ENCODE results near the gene CPNE2. TPM values are rescaled to one million over a fixed set of nuclear protein-coding genes. Genes with fewer than 3 reads are reported as not detected.
"Not testable (repeated sequence)": the region's sequence is repeated elsewhere in the genome, so short reads cannot be mapped to it uniquely, and the experiment has no call there.

CPNE2 gene
- total RNA-seq, 1 donor from 2014 or later = 6.4 TPM

- Mint-ChIP-seq H3K4me1 (peaks cover 12% of the 10 kb centered on the region), H3K36me3 (ENCODE audit: low read depth) (no peaks in the 10 kb centered on the region), H3K9me3 (no peaks in the 10 kb centered on the region), H3K27ac (no peak overlapping the region), H3K4me3 (no peak overlapping the region), H3K27me3 (peaks cover 5% of the 10 kb centered on the region)
- no peak for DNase-seq
- intact Hi-C loops (cut with micrococcal nuclease) = no loop called here
Measured at GRCh38 chr16:57098188-57098841, 5.9 kb downstream of the CPNE2 start.

GRCh38 chr16:57099965-57100364, 7.6 kb downstream of the CPNE2 start:
- H3K4me3 Mint-ChIP-seq; H3K9me3 Mint-ChIP-seq; intact Hi-C loops (cut with micrococcal nuclease); H3K36me3 Mint-ChIP-seq (ENCODE audit: low read depth); H3K27ac Mint-ChIP-seq; H3K27me3 Mint-ChIP-seq; DNase-seq: not testable (repeated sequence)
- peaks cover 13% of the 10 kb centered on the region for H3K4me1 Mint-ChIP-seq

GRCh38 chr16:57100445-57100844, 8.1 kb downstream of the CPNE2 start:
- intact Hi-C loops (cut with micrococcal nuclease) = no loop called here
- no peak overlapping the region for H3K4me3 Mint-ChIP-seq
- peaks cover 14% of the 10 kb centered on the region for H3K4me1 Mint-ChIP-seq
- no peaks in the 10 kb centered on the region for H3K36me3 Mint-ChIP-seq (ENCODE audit: low read depth)
- no peak overlapping the region for H3K27ac Mint-ChIP-seq
- no peaks in the 10 kb centered on the region for H3K27me3 Mint-ChIP-seq
- DNase-seq = no peak
- H3K9me3 Mint-ChIP-seq = no peaks in the 10 kb centered on the region

- no peaks in the 10 kb centered on the region for H3K27me3 Mint-ChIP-seq
- DNase-seq = no peak
- H3K4me3 Mint-ChIP-seq = no peak overlapping the region
- H3K4me1 Mint-ChIP-seq = peaks cover 16% of the 10 kb centered on the region
- no peaks in the 10 kb centered on the region for H3K36me3 Mint-ChIP-seq (ENCODE audit: low read depth)
- no peaks in the 10 kb centered on the region for H3K9me3 Mint-ChIP-seq
- H3K27ac Mint-ChIP-seq = no peak overlapping the region
- intact Hi-C loops (cut with micrococcal nuclease) = no loop called here
Measured at GRCh38 chr16:57102888-57103851, 10.8 kb downstream of the CPNE2 start.

- Mint-ChIP-seq H3K4me1 (peaks cover 16% of the 10 kb centered on the region), H3K36me3 (ENCODE audit: low read depth) (no peaks in the 10 kb centered on the region), H3K27me3 (no peaks in the 10 kb centered on the region), H3K9me3 (no peaks in the 10 kb centered on the region), H3K27ac (no peak overlapping the region), H3K4me3 (no peak overlapping the region)
- intact Hi-C loops (cut with micrococcal nuclease) = no loop called here
- no peak for DNase-seq
Measured at GRCh38 chr16:57104706-57105105, 12.3 kb downstream of the CPNE2 start.

GRCh38 chr16:57105184-57105583, 12.8 kb downstream of the CPNE2 start:
- H3K9me3 Mint-ChIP-seq = no peaks in the 10 kb centered on the region
- no peaks in the 10 kb centered on the region for H3K36me3 Mint-ChIP-seq (ENCODE audit: low read depth)
- intact Hi-C loops (cut with micrococcal nuclease) = no loop called here
- DNase-seq = no peak
- H3K4me1 Mint-ChIP-seq = peaks cover 13% of the 10 kb centered on the region
- no peak overlapping the region for H3K4me3 Mint-ChIP-seq
- no peaks in the 10 kb centered on the region for H3K27me3 Mint-ChIP-seq
- no peak overlapping the region for H3K27ac Mint-ChIP-seq

- DNase-seq = no peak
- Mint-ChIP-seq H3K4me3 (no peak overlapping the region), H3K4me1 (peaks cover 13% of the 10 kb centered on the region), H3K9me3 (no peaks in the 10 kb centered on the region), H3K36me3 (ENCODE audit: low read depth) (no peaks in the 10 kb centered on the region), H3K27ac (no peak overlapping the region), H3K27me3 (no peaks in the 10 kb centered on the region)
- intact Hi-C loops (cut with micrococcal nuclease) = no loop called here
Measured at GRCh38 chr16:57106767-57107166, 14.4 kb downstream of the CPNE2 start.

- Mint-ChIP-seq H3K9me3 (no peaks in the 10 kb centered on the region), H3K27ac (no peak overlapping the region), H3K36me3 (ENCODE audit: low read depth) (no peaks in the 10 kb centered on the region), H3K4me3 (no peak overlapping the region), H3K4me1 (peaks cover 13% of the 10 kb centered on the region), H3K27me3 (no peaks in the 10 kb centered on the region)
- no peak for DNase-seq
- intact Hi-C loops (cut with micrococcal nuclease) = no loop called here
Measured at GRCh38 chr16:57107321-57107922, 15.0 kb downstream of the CPNE2 start.

- no peaks in the 10 kb centered on the region for H3K27me3 Mint-ChIP-seq
- no peaks in the 10 kb centered on the region for H3K36me3 Mint-ChIP-seq (ENCODE audit: low read depth)
- H3K4me1 Mint-ChIP-seq = peaks cover 15% of the 10 kb centered on the region
- no peak for DNase-seq
- no peak overlapping the region for H3K27ac Mint-ChIP-seq
- H3K4me3 Mint-ChIP-seq = no peak overlapping the region
- intact Hi-C loops (cut with micrococcal nuclease) = no loop called here
- H3K9me3 Mint-ChIP-seq = no peaks in the 10 kb centered on the region
Measured at GRCh38 chr16:57108432-57108831, 16.0 kb downstream of the CPNE2 start.

- intact Hi-C loops (cut with micrococcal nuclease); H3K9me3 Mint-ChIP-seq; H3K36me3 Mint-ChIP-seq (ENCODE audit: low read depth); H3K27ac Mint-ChIP-seq; H3K27me3 Mint-ChIP-seq; H3K4me3 Mint-ChIP-seq; DNase-seq: not testable (repeated sequence)
- H3K4me1 Mint-ChIP-seq = peaks cover 13% of the 10 kb centered on the region
Measured at GRCh38 chr16:57109259-57110105, 17.1 kb downstream of the CPNE2 start.

- H3K4me3 Mint-ChIP-seq = no peak overlapping the region
- no peak for DNase-seq
- H3K36me3 Mint-ChIP-seq (ENCODE audit: low read depth) = no peaks in the 10 kb centered on the region
- intact Hi-C loops (cut with micrococcal nuclease) = no loop called here
- no peaks in the 10 kb centered on the region for H3K27me3 Mint-ChIP-seq
- H3K27ac Mint-ChIP-seq = no peak overlapping the region
- H3K4me1 Mint-ChIP-seq = peaks cover 7% of the 10 kb centered on the region
- H3K9me3 Mint-ChIP-seq = no peaks in the 10 kb centered on the region
Measured at GRCh38 chr16:57110937-57111336, 18.6 kb downstream of the CPNE2 start.

- H3K27ac Mint-ChIP-seq = no peak overlapping the region
- H3K4me1 Mint-ChIP-seq = peaks cover 5% of the 10 kb centered on the region
- H3K9me3 Mint-ChIP-seq = no peaks in the 10 kb centered on the region
- H3K4me3 Mint-ChIP-seq = no peak overlapping the region
- intact Hi-C loops (cut with micrococcal nuclease) = no loop called here
- H3K36me3 Mint-ChIP-seq (ENCODE audit: low read depth) = no peaks in the 10 kb centered on the region
- DNase-seq = no peak
- no peaks in the 10 kb centered on the region for H3K27me3 Mint-ChIP-seq
Measured at GRCh38 chr16:57111420-57111819, 19.0 kb downstream of the CPNE2 start.

GRCh38 chr16:57112403-57113041, 20.1 kb downstream of the CPNE2 start:
- intact Hi-C loops (cut with micrococcal nuclease) = no loop called here
- Mint-ChIP-seq H3K4me3 (no peak overlapping the region), H3K27ac (no peak overlapping the region), H3K27me3 (no peaks in the 10 kb centered on the region), H3K9me3 (no peaks in the 10 kb centered on the region), H3K4me1 (peaks cover 2% of the 10 kb centered on the region), H3K36me3 (ENCODE audit: low read depth) (no peaks in the 10 kb centered on the region)
- no peak for DNase-seq
